HEK293T (cell line): ENCODE results near the gene DIRAS3.
"Not testable (repeated sequence)": the region's sequence is repeated elsewhere in the genome, so short reads cannot be mapped to it uniquely, and the experiment has no call there.

Experiments
- CTCF ChIA-PET: fragments of 350-600 bp; formaldehyde crosslinking; extraction: SDS; loops from one replicate; lab custom pipeline; 2021; ENCODE audit warnings: antibody characterized with exemption, inconsistent platforms; lab: Yijun Ruan, JAX
- POLR2A ChIA-PET: fragments of 350-600 bp; formaldehyde crosslinking; extraction: SDS; loops from one replicate; lab custom pipeline; 2020; ENCODE audit warnings: antibody characterized with exemption, inconsistent platforms; lab: Yijun Ruan, JAX
- DNase-seq: peaks from one replicate; pipeline ENCODE4 v3.0.0; 2012; ENCODE audit warnings: mixed read lengths; ENCODE audit errors: extremely low spot score
- ARNT ChIP-seq: fragments of 450-650 bp; IDR thresholded peaks from 2 replicates; pipeline ENCODE4 v1.6.1; 2017; ENCODE audit warnings: mild to moderate bottlenecking
- BHLHE40 ChIP-seq: fragments of 450-650 bp; IDR thresholded peaks from 2 replicates; pipeline ENCODE4 v1.6.1; 2016; ENCODE audit warnings: mild to moderate bottlenecking, moderate library complexity, borderline replicate concordance
- CTBP1 ChIP-seq: fragments of 450-650 bp; IDR thresholded peaks from 2 replicates; pipeline ENCODE4 v1.6.1; 2016; ENCODE audit warnings: borderline replicate concordance
- ELF4 ChIP-seq: fragments of 450-650 bp; IDR thresholded peaks from 2 replicates; pipeline ENCODE4 v1.6.1; 2017; ENCODE audit warnings: antibody characterized with exemption
- FOXA1 ChIP-seq: fragments of 450-650 bp; IDR thresholded peaks from 2 replicates; pipeline ENCODE4 v1.6.1; 2016; ENCODE audit warnings: mild to moderate bottlenecking
- FOXK2 ChIP-seq: fragments of 450-650 bp; IDR thresholded peaks from 2 replicates; pipeline ENCODE4 v1.6.1; 2016; ENCODE audit warnings: mild to moderate bottlenecking
- FOXM1 ChIP-seq: fragments of 450-650 bp; IDR thresholded peaks from 2 replicates; pipeline ENCODE4 v1.6.1; 2017; ENCODE audit warnings: mild to moderate bottlenecking, borderline replicate concordance
- HDGF ChIP-seq: fragments of 450-650 bp; IDR thresholded peaks from 2 replicates; pipeline ENCODE4 v1.6.1; 2017; ENCODE audit warnings: antibody characterized with exemption, borderline replicate concordance
- L3MBTL2 ChIP-seq: fragments of 450-650 bp; conservative IDR thresholded peaks from 2 replicates; pipeline ENCODE4 v1.6.1; 2016; ENCODE audit warnings: mild to moderate bottlenecking
- LEF1 ChIP-seq: fragments of 450-650 bp; IDR thresholded peaks from 2 replicates; pipeline ENCODE4 v1.6.1; 2017; ENCODE audit warnings: mild to moderate bottlenecking, borderline replicate concordance
- NFRKB ChIP-seq: fragments of 450-650 bp; IDR thresholded peaks from 2 replicates; pipeline ENCODE4 v1.6.1; 2016; ENCODE audit warnings: mild to moderate bottlenecking, moderate library complexity
- SP1 ChIP-seq: fragments of 450-650 bp; IDR thresholded peaks from 2 replicates; pipeline ENCODE4 v1.6.1; 2017
- SUZ12 ChIP-seq: fragments of 450-650 bp; IDR thresholded peaks from 2 replicates; pipeline ENCODE4 v1.6.1; 2016; ENCODE audit warnings: mild to moderate bottlenecking
- TARDBP ChIP-seq: fragments of 450-650 bp; IDR thresholded peaks from 2 replicates; pipeline ENCODE4 v1.6.1; 2016
- ZNF384 ChIP-seq: fragments of 450-650 bp; IDR thresholded peaks from 2 replicates; pipeline ENCODE4 v1.6.1; 2016
- TF ChIP-seq, protein P1 (sequence below): fragments of 450-650 bp; IDR thresholded peaks from 2 replicates; pipeline ENCODE4 v1.6.1; 2016

DIRAS3 gene

DNA sequence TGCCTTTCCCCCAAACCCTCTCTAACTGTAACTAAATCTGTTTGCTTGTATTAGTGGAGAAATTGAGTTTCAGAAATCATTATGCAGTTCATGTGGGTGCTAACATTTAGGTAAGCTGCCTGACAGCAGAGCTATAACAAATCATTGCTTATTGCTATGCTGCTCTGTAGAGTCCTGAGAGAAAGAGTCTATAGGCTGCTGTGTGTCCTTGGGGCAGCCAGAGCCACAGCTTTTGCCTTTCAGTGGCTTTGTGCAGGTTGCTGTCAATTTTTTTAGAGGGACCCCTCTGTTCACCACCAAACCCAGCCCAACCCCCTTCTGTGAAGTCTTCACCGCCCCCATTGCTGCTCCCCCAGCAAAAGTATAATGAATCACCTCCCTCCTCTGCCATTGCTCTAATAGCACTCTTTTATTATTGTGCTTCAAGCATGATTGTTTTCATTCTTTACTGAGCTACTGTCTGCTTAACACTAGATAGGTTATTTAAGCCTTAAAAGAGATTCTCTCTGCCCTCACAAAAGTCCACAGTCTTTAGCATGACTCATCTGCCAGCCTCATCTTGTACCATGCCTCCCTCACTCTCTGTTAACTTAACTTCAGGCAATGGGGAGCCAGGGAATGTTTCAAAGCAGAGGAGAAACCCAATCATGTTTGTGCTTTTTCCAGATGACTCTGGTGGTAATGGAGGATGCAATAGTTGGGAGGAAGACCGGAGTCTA lies 38.6 kb downstream of the DIRAS3 start:
- POLR2A ChIA-PET, result no interaction called here
- DNase-seq, result no peak
- CTCF ChIA-PET, result interaction anchor here (0.9 to 1.0 kb wide), 2 partner anchors 14 to 245 kb away, joined by 3 read pairs; no protein-coding TSS in a partner anchor
- TF ChIP-seq ZNF384, result no peak
- TF ChIP-seq NFRKB, result no peak
- no peak for TF ChIP-seq TARDBP
- no peak for TF ChIP-seq SUZ12
- no peak for TF ChIP-seq L3MBTL2
- no peak for TF ChIP-seq FOXA1
- TF ChIP-seq SP1, result no peak

- no peak for TF ChIP-seq ZNF384
- TF ChIP-seq, protein P1, sequence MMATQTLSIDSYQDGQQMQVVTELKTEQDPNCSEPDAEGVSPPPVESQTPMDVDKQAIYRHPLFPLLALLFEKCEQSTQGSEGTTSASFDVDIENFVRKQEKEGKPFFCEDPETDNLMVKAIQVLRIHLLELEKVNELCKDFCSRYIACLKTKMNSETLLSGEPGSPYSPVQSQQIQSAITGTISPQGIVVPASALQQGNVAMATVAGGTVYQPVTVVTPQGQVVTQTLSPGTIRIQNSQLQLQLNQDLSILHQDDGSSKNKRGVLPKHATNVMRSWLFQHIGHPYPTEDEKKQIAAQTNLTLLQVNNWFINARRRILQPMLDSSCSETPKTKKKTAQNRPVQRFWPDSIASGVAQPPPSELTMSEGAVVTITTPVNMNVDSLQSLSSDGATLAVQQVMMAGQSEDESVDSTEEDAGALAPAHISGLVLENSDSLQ, result no peak
- TF ChIP-seq ELF4, result no peak
- TF ChIP-seq HDGF, result no peak
- TF ChIP-seq BHLHE40, result no peak
- CTCF ChIA-PET, result interaction anchor here (2.0 kb wide), 1 partner anchor 157 kb away, joined by 5 read pairs; no protein-coding TSS in a partner anchor
- DNase-seq, result no peak
- POLR2A ChIA-PET, result no interaction called here
Measured at GRCh38 chr1:68010543-68010942, 39.9 kb downstream of the DIRAS3 start.

DNA sequence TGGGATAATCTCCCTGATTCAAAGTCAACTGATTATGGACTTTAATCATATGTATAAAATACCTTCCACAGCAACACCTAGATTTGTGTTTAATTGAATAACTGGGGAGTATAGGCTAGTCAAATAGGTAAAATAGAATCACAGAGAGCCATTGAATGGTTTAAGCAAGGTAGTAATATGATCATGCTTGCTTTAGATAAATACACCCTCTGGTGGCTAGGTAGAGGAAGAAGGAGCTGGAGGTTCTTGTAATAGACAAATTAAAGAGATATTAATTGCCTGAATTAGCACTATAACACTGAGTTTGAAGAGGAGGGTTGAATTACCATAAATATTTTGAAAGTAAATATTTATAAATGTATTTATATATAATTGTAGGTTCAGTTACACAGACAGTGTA lies 40.3 kb downstream of the DIRAS3 start:
- ChIA-PET CTCF (interaction anchor here (2.0 kb wide), 1 partner anchor 156 kb away, joined by 5 read pairs; no protein-coding TSS in a partner anchor), POLR2A (no interaction called here)
- TF ChIP-seq SP1, result no peak
- no peak for TF ChIP-seq ELF4
- TF ChIP-seq FOXM1, result no peak
- TF ChIP-seq ZNF384, result no peak
- TF ChIP-seq CTBP1, result no peak
- no peak for TF ChIP-seq SUZ12
- no peak for TF ChIP-seq L3MBTL2
- no peak for TF ChIP-seq TARDBP
- no peak for TF ChIP-seq LEF1
- no peak for TF ChIP-seq NFRKB
- no peak for TF ChIP-seq FOXA1
- no peak for TF ChIP-seq ARNT
- no peak for TF ChIP-seq BHLHE40
- TF ChIP-seq HDGF, result no peak
- TF ChIP-seq, protein P1, result no peak
- no peak for TF ChIP-seq FOXK2
- no peak for DNase-seq

DNA sequence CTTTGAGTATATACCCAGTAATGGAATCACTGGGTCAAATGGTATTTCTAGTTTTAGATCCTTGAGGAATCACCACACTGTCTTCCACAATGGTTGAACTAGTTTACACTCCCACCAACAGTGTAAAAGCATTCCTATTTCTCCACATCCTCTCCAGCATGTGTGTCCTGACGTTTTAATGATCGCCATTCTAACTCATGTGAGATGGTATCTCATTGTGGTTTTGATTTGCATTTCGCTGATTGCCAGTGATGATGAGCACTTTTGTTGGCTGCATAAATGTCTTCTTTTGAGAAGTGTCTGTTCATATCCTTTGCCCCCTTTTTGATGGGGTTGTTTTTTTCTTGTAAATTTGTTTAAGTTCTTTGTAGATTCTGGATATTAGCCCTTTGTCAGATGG lies 46.8 kb downstream of the DIRAS3 start:
- POLR2A ChIA-PET, DNase-seq, CTCF ChIA-PET: not testable (repeated sequence)

DNA sequence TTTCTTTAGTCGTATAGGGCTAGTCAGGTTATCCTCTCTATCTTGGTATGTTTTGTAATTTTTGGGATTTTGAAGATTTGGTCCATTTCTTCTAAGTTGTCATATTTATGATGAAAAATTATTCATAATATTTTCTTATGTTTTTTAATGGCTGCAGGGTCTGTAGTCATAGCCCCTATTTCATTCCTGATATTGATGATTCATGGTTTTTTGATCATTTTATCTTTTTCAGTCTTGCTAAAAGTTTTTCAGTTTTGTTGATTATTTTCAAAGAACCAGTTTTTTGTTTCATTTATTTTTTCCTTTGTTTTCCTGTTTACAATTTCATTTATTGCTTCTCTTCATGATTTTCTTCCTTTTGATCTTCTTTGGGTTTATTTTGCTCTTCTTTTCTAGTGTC lies 50.2 kb downstream of the DIRAS3 start:
- ChIA-PET CTCF (no interaction called here), POLR2A (no interaction called here)
- no peak for DNase-seq
- TF ChIP-seq L3MBTL2 (no peak), BHLHE40 (no peak), CTBP1 (no peak), NFRKB (no peak), TARDBP (no peak)

DNA sequence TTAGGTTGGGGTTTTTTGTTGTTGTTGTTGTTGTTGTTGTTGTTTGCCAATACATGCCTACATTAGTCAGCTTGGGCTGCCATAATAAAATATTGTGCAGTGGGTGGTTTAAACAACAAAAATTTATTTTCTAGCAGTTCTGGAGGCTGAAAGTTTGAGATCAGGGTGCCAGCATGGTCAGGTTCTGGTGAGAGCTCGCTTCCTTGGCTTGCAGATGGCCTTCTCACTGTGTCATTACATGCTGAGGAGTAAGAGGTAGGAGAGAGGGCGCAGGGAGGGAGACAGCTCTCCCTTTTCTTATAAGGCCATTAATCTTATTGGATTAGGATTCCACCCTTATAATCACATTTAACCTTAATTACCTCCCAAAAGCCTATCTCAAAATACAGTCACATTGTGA lies 52.7 kb downstream of the DIRAS3 start:
- POLR2A ChIA-PET, result no interaction called here
- CTCF ChIA-PET, result interaction anchor here (0.7 kb wide), 1 partner anchor 14 kb away, joined by 3 read pairs; no protein-coding TSS in a partner anchor
- TF ChIP-seq ZNF384 (no peak), FOXM1 (no peak), L3MBTL2 (no peak), FOXA1 (no peak), CTBP1 (no peak), SUZ12 (no peak), ELF4 (no peak), ARNT (no peak), HDGF (no peak), SP1 (no peak), FOXK2 (no peak), LEF1 (no peak), NFRKB (no peak), BHLHE40 (no peak), TARDBP (no peak)
- TF ChIP-seq, protein P1, result no peak
- no peak for DNase-seq
